ENCODE results near the gene LRRC8E.
A peak's percentile ranks its signal among the peaks of the same experiment; 100 is the strongest.

LRRC8E gene

DNA sequence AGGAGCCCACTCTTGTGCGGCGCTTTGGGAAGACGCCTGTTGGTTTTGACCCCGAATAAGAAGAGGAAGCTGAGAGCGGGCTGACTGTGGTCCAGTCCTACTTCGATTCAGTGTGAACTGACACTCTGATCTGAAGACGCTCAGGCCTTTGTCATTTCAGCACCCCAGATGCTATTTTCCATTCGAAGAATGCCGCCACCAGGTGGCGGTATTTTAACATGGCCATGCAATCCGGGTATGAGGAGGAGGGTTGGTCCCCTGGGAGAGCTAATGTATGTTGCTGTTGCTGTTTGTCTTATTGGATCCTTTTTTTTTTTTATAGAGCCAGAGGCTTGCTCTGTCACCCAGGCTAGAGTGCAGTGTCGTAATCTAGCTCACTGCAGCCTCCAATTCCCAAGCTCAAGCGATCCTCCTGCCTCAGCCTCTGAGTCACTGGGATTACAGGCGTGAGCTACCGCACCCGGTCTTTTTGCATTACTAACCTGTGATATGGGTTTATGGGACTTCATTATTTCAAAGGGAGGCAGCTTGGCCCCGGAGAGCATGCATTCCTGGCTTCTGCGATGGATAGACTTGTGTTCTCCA is 56.0 kb downstream of the LRRC8E start:
- peak overlapping the region; percentile 77 for H3K9ac ChIP-seq (ENCODE audit: low read length)

DNA sequence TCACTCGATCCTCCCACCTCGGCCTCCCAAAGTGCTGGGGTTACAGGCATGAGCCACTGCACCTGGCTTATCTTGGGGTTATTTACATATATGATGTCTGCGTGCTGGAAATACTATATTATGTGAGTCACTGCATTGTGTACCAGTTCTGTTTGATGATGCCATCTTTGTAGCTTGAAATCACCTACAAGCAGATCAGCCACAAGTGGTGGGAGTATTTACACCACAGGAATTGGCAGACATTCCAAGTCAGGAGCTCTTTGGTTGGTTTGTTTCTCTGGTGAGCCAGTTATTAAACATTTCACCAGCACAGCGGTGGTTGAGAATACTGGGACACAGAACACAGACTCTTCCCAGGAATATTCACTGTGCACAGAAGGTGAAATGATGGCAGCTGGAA is 59.6 kb downstream of the LRRC8E start:
- Histone ChIP-seq H3K18ac (ENCODE audit: low read length) (no peak overlapping the region), H4K5ac (ENCODE audit: low read length) (no peak overlapping the region), H3K56ac (ENCODE audit: low read length) (no peak overlapping the region), H3K4me1 (ENCODE audit: control insufficient read depth, low read depth, low read length) (no peaks in the 10 kb centered on the region), H2BK120ac (ENCODE audit: low read depth, low read length) (no peak overlapping the region), H3K79me1 (ENCODE audit: low read length) (no peaks in the 10 kb centered on the region), H3K27me3 (ENCODE audit: insufficient read depth, low read length, poor library complexity) (no peaks in the 10 kb centered on the region), H3K4ac (ENCODE audit: low read depth, low read length) (no peak overlapping the region), H3K4me2 (ENCODE audit: low read length) (no peak overlapping the region), H3K4me3 (ENCODE audit: low read length) (no peak overlapping the region), H3K36me3 (ENCODE audit: control insufficient read depth, insufficient read depth, low read length) (no peaks in the 10 kb centered on the region), H2AK5ac (ENCODE audit: low read length) (no peak overlapping the region), H2BK5ac (ENCODE audit: low read length) (no peak overlapping the region), H4K8ac (ENCODE audit: low read depth, low read length) (no peak overlapping the region), H3K9ac (ENCODE audit: low read length) (no peak overlapping the region), H2BK15ac (replicated peaks; ENCODE audit: low read depth) (no peak overlapping the region), H3K27ac (ENCODE audit: low read depth, low read length) (no peak overlapping the region), H3K79me2 (ENCODE audit: control insufficient read depth, insufficient read depth, low read length) (peaks cover 3% of the 10 kb centered on the region), H3K23ac (ENCODE audit: low read length) (no peak overlapping the region)
- no CpG with 5 or more reads among the region's 4 CpGs for WGBS (ENCODE audit: extremely low coverage, insufficient coverage, low lambda C conversion rate)
- no peak for DNase-seq

More for the DNA sequence above, 56.0 kb downstream of the LRRC8E start:
- H3K4ac ChIP-seq (ENCODE audit: low read depth, low read length): peak overlapping the region; percentile 26
- no peak overlapping the region for H2AK5ac ChIP-seq (ENCODE audit: low read length)
- H3K27me3 ChIP-seq (ENCODE audit: insufficient read depth, low read length, poor library complexity): no peaks in the 10 kb centered on the region
- no peak overlapping the region for H4K5ac ChIP-seq (ENCODE audit: low read length)
- peak overlapping the region; percentile 38 for H3K27ac ChIP-seq (ENCODE audit: low read depth, low read length)
- no peak overlapping the region for H3K23ac ChIP-seq (ENCODE audit: low read length)
- H3K36me3 ChIP-seq (ENCODE audit: control insufficient read depth, insufficient read depth, low read length): peaks cover 4% of the 10 kb centered on the region
- H2BK120ac ChIP-seq (ENCODE audit: low read depth, low read length): no peak overlapping the region
- no peak overlapping the region for H2BK5ac ChIP-seq (ENCODE audit: low read length)
- no peaks in the 10 kb centered on the region for H3K4me1 ChIP-seq (ENCODE audit: control insufficient read depth, low read depth, low read length)
- H3K18ac ChIP-seq (ENCODE audit: low read length): no peak overlapping the region
- H3K56ac ChIP-seq (ENCODE audit: low read length): peak overlapping the region; percentile 85
- no CpG with 5 or more reads among the region's 18 CpGs for WGBS (ENCODE audit: extremely low coverage, insufficient coverage, low lambda C conversion rate)
- H3K4me3 ChIP-seq (ENCODE audit: low read length): peak overlapping the region; percentile 66
- H3K79me1 ChIP-seq (ENCODE audit: low read length): peaks cover 6% of the 10 kb centered on the region
- H4K8ac ChIP-seq (ENCODE audit: low read depth, low read length): no peak overlapping the region
- no peak overlapping the region for H2BK15ac ChIP-seq (replicated peaks; ENCODE audit: low read depth)
- peak; percentile 96 for DNase-seq
- H3K4me2 ChIP-seq (ENCODE audit: low read length): peak overlapping the region; percentile 99
- peaks cover 15% of the 10 kb centered on the region for H3K79me2 ChIP-seq (ENCODE audit: control insufficient read depth, insufficient read depth, low read length)
